ENCODE data around the gene KIT. TPM values are rescaled to one million over a fixed set of nuclear protein-coding genes. Genes with fewer than 3 reads are reported as not detected.

KIT gene
- total RNA-seq, 4 donors from 2014 or later: 4.1 to 62.3 (median 18.7) TPM

DNA sequence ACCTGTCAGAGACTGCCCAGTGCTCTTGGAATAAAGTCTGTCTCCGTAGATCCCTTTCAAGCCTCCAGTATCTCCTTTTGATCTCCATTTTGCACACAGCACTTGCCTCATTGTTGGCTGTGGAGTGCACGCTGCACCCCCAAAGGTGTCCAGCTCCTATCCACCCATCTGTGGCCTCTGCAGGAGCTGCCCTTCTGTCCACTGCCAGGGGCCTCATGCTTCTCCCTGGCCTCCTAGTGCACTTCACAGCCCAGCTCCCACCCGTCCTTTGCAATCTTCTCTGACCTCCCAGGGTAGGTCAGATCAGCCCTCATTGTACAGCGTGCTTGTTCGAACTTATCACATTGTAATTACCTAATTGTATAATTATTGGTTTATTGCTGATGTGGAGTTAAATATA is 18.9 kb downstream of the KIT start:
- Histone ChIP-seq H3K27me3 (no peaks in the 10 kb centered on the region), H3K4me3 (no peak overlapping the region), H3K4me1 (no peaks in the 10 kb centered on the region), H3K9me3 (no peaks in the 10 kb centered on the region), H3K27ac (no peak overlapping the region), H3K36me3 (no peaks in the 10 kb centered on the region)
- DNase-seq: no peak
- TF ChIP-seq EP300 (IDR thresholded peaks at IDR 0.05; ENCODE audit: low read depth): no peak
- TF ChIP-seq, protein P1, sequence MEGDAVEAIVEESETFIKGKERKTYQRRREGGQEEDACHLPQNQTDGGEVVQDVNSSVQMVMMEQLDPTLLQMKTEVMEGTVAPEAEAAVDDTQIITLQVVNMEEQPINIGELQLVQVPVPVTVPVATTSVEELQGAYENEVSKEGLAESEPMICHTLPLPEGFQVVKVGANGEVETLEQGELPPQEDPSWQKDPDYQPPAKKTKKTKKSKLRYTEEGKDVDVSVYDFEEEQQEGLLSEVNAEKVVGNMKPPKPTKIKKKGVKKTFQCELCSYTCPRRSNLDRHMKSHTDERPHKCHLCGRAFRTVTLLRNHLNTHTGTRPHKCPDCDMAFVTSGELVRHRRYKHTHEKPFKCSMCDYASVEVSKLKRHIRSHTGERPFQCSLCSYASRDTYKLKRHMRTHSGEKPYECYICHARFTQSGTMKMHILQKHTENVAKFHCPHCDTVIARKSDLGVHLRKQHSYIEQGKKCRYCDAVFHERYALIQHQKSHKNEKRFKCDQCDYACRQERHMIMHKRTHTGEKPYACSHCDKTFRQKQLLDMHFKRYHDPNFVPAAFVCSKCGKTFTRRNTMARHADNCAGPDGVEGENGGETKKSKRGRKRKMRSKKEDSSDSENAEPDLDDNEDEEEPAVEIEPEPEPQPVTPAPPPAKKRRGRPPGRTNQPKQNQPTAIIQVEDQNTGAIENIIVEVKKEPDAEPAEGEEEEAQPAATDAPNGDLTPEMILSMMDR (IDR thresholded peaks at IDR 0.05): no peak
- TF ChIP-seq POLR2AphosphoS5 (IDR thresholded peaks at IDR 0.05): no peak
- no peak for TF ChIP-seq POLR2A (IDR thresholded peaks at IDR 0.05)
- 70 to 100% methylated on average over 1 to 5 of the region's 5 CpGs for WGBS, 2 donors (ENCODE audit: low coverage in 1 of 2)
- in situ Hi-C loops (cut with MboI; ENCODE audit: low pct_ligation_motif_present in 1 of 4, low pct_unique_long_range_greater_than_20kb in 1 of 4, low sequenced_read_pairs in 3 of 4): no loop called here
- intact Hi-C loops (cut with DNase I; ENCODE audit: low total_unique reads): no loop called here

DNA sequence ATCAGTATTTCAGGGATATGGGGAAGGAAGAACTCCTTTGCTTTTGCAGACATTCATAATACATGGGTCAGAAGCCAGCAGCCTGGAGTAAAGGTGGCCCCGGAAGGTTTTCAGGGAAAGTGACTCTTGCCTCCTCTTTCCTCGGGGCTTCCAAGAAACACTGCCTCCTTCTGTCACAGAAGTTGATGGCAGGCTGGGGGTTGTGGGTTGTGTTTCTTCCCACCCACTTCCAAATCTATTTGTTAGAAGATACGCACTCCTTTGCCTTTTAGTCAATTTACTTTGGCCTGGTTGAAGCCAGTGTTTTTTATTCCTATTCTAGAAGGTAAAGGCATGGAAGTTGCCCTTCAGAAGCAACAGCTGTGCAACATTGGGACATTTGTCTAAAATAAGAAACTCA is 19.7 kb downstream of the KIT start:
- no peaks in the 10 kb centered on the region for H3K36me3 ChIP-seq
- no peak overlapping the region for H3K27ac ChIP-seq
- 76 to 80% methylated on average over 2 to 3 of the region's 3 CpGs for WGBS, 2 donors (ENCODE audit: low coverage in 1 of 2)
- no peaks in the 10 kb centered on the region for H3K9me3 ChIP-seq
- TF ChIP-seq EP300 (IDR thresholded peaks at IDR 0.05; ENCODE audit: low read depth) (no peak), POLR2A (IDR thresholded peaks at IDR 0.05) (no peak), POLR2AphosphoS5 (IDR thresholded peaks at IDR 0.05) (no peak)
- TF ChIP-seq, protein P1 (IDR thresholded peaks at IDR 0.05): no peak
- intact Hi-C loops (cut with DNase I; ENCODE audit: low total_unique reads) (no loop called here), in situ Hi-C loops (cut with MboI; ENCODE audit: low pct_ligation_motif_present in 1 of 4, low pct_unique_long_range_greater_than_20kb in 1 of 4, low sequenced_read_pairs in 3 of 4) (no loop called here)
- H3K4me1 ChIP-seq: no peaks in the 10 kb centered on the region
- DNase-seq: no peak
- H3K4me3 ChIP-seq: no peak overlapping the region
- no peaks in the 10 kb centered on the region for H3K27me3 ChIP-seq

DNA sequence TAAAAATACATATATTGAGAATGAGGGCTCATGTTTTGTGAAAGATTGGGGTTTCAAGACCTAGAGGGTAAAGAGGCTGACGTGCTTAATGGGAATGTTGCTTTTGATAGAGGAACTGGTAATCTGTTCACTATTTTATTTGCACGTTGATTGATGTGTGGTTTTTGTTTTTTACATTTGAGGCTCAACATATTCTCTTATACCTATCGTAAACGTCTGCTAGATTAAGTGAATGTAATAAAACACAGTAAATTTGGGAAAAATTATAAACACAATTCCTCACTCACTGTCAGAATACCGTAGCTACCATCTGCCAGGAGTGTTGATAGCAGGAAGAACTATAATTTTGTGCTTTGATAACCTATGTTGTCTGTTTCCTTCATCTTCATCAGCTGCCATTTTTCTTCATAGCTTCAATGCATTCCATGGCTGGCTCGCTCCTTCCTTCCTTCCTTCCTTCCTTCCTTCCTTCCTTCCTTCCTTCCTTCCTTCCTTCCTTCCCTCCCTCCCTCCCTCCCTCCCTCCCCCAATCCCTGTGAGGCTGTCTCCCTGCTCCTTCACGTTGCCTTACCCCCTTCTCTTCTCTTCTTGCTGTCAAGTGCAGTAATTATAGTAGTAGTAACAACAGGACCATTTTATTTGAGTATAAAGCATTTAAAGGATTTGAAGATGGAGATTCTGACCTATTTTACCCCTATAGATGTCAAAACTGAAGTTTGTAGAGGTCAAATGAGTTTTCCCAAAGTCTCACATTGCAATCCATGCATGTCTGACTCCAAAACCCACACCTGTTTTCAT is 20.3 kb downstream of the KIT start:
- Histone ChIP-seq H3K27ac (no peak overlapping the region), H3K4me1 (no peaks in the 10 kb centered on the region), H3K27me3 (no peaks in the 10 kb centered on the region), H3K36me3 (no peaks in the 10 kb centered on the region), H3K4me3 (no peak overlapping the region), H3K9me3 (no peaks in the 10 kb centered on the region)
- in situ Hi-C loops (cut with MboI; ENCODE audit: low pct_ligation_motif_present in 1 of 4, low pct_unique_long_range_greater_than_20kb in 1 of 4, low sequenced_read_pairs in 3 of 4) (no loop called here), intact Hi-C loops (cut with DNase I; ENCODE audit: low total_unique reads) (no loop called here)
- TF ChIP-seq POLR2A (IDR thresholded peaks at IDR 0.05): no peak
- no peak for TF ChIP-seq EP300 (IDR thresholded peaks at IDR 0.05; ENCODE audit: low read depth)
- TF ChIP-seq, protein P1 (IDR thresholded peaks at IDR 0.05): no peak
- no peak for TF ChIP-seq POLR2AphosphoS5 (IDR thresholded peaks at IDR 0.05)
- DNase-seq: no peak
- 75 to 80% methylated on average over 7 of the region's 7 CpGs for WGBS, 2 donors (ENCODE audit: low coverage in 1 of 2)

DNA sequence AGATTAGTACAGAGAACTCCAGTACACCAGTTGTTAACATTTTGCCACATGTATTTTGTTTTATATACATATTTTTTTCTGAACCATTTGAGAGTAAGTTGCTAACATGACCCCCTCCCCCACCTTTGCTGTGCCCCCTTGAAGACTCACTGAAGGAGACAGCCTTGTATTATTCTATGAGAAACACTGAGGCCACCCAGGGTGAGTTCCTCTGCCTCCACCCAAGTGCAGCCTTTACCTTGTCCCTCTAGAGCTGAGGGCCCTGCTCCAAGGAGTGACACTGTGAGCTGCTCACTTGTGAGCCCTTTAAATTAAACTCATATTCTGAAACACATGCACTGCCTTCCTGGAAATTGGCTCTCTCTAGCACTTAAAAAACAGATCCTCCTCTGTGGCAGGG is 21.1 kb downstream of the KIT start:
- H3K27ac ChIP-seq: no peak overlapping the region
- H3K36me3 ChIP-seq: no peaks in the 10 kb centered on the region
- no peak overlapping the region for H3K4me3 ChIP-seq
- H3K27me3 ChIP-seq: no peaks in the 10 kb centered on the region
- intact Hi-C loops (cut with DNase I; ENCODE audit: low total_unique reads): no loop called here
- in situ Hi-C loops (cut with MboI; ENCODE audit: low pct_ligation_motif_present in 1 of 4, low pct_unique_long_range_greater_than_20kb in 1 of 4, low sequenced_read_pairs in 3 of 4): no loop called here
- no peak for DNase-seq
- TF ChIP-seq POLR2AphosphoS5 (IDR thresholded peaks at IDR 0.05): no peak
- TF ChIP-seq POLR2A (IDR thresholded peaks at IDR 0.05): no peak
- no peak for TF ChIP-seq EP300 (IDR thresholded peaks at IDR 0.05; ENCODE audit: low read depth)
- H3K9me3 ChIP-seq: no peaks in the 10 kb centered on the region
- H3K4me1 ChIP-seq: no peaks in the 10 kb centered on the region

DNA sequence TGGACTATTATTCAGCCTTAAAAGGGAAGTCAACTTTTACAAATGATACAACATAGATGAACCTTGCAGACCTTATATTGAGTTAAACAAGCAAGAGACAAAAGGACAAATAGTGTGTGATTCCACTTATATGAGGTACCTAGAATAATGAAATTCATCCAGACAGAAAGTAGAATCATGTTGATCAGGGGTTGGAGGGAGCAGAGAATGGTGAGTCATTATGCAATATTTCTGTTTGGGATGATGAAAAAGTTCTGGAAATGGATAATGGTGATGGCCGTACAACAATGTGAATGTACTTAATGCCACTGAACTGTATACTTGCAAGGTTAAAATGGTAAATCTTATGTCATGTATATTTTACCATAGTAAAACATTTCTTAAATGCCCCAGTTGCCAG is 22.1 kb downstream of the KIT start:
- TF ChIP-seq EP300 (IDR thresholded peaks at IDR 0.05; ENCODE audit: low read depth) (no peak), POLR2A (IDR thresholded peaks at IDR 0.05) (no peak), POLR2AphosphoS5 (IDR thresholded peaks at IDR 0.05) (no peak)
- TF ChIP-seq, protein P1 (IDR thresholded peaks at IDR 0.05): no peak
- no peak for DNase-seq
- intact Hi-C loops (cut with DNase I; ENCODE audit: low total_unique reads) (no loop called here), in situ Hi-C loops (cut with MboI; ENCODE audit: low pct_ligation_motif_present in 1 of 4, low pct_unique_long_range_greater_than_20kb in 1 of 4, low sequenced_read_pairs in 3 of 4) (no loop called here)
- no peaks in the 10 kb centered on the region for H3K36me3 ChIP-seq
- WGBS, 2 donors (ENCODE audit: low coverage in 1 of 2): 71 to 89% methylated on average over 1 of the region's 1 CpG
- no peaks in the 10 kb centered on the region for H3K9me3 ChIP-seq
- no peak overlapping the region for H3K4me3 ChIP-seq
- H3K27me3 ChIP-seq: no peaks in the 10 kb centered on the region
- H3K27ac ChIP-seq: no peak overlapping the region
- no peaks in the 10 kb centered on the region for H3K4me1 ChIP-seq
